Measurements from ENCODE around the gene KCMF1. TPM values are rescaled to one million over a fixed set of nuclear protein-coding genes. Genes with fewer than 3 reads are reported as not detected.

Gene KCMF1
- total RNA-seq, 1 donor from 2014 or later: 63.9 TPM

- DNase-seq (ENCODE audit: low spot score in 2 of 2, unreplicated experiment in 2 of 2): no peak
- Mint-ChIP-seq H3K27ac (no peak overlapping the region), H3K4me3 (no peak overlapping the region), H3K9me3 (peaks cover 19% of the 10 kb centered on the region), H3K27me3 (ENCODE audit: low read depth) (peaks cover 4% of the 10 kb centered on the region), H3K36me3 (no peaks in the 10 kb centered on the region), H3K4me1 (no peaks in the 10 kb centered on the region)
- no peak for TF ChIP-seq CTCF (IDR thresholded peaks at IDR 0.05; ENCODE audit: unreplicated experiment)
Observed at GRCh38 chr2:85077859-85078419, 107.0 kb downstream of the KCMF1 start.

- no peak for TF ChIP-seq CTCF (IDR thresholded peaks at IDR 0.05; ENCODE audit: unreplicated experiment)
- Mint-ChIP-seq H3K27ac (no peak overlapping the region), H3K27me3 (ENCODE audit: low read depth) (peaks cover 5% of the 10 kb centered on the region)
Observed at GRCh38 chr2:85078536-85078935, 107.6 kb downstream of the KCMF1 start.

GRCh38 chr2:85083092-85083491 is 112.1 kb downstream of the KCMF1 start:
- Mint-ChIP-seq H3K4me3 (no peak overlapping the region), H3K27ac (no peak overlapping the region), H3K4me1 (no peaks in the 10 kb centered on the region), H3K9me3 (peaks cover 21% of the 10 kb centered on the region), H3K27me3 (ENCODE audit: low read depth) (peaks cover 15% of the 10 kb centered on the region), H3K36me3 (no peaks in the 10 kb centered on the region)
- TF ChIP-seq CTCF (IDR thresholded peaks at IDR 0.05; ENCODE audit: unreplicated experiment): no peak
- DNase-seq (ENCODE audit: low spot score in 2 of 2, unreplicated experiment in 2 of 2): no peak

More at GRCh38 chr2:85078536-85078935, 107.6 kb downstream of the KCMF1 start:
- no peak overlapping the region for H3K4me3 Mint-ChIP-seq
- no peak for DNase-seq (ENCODE audit: low spot score in 2 of 2, unreplicated experiment in 2 of 2)
- H3K4me1 Mint-ChIP-seq: no peaks in the 10 kb centered on the region
- H3K9me3 Mint-ChIP-seq: peaks cover 21% of the 10 kb centered on the region
- H3K36me3 Mint-ChIP-seq: no peaks in the 10 kb centered on the region

GRCh38 chr2:85085563-85085962 is 114.6 kb downstream of the KCMF1 start:
- TF ChIP-seq CTCF (IDR thresholded peaks at IDR 0.05; ENCODE audit: unreplicated experiment): no peak
- peaks cover 21% of the 10 kb centered on the region for H3K9me3 Mint-ChIP-seq
- H3K36me3 Mint-ChIP-seq: no peaks in the 10 kb centered on the region
- DNase-seq (ENCODE audit: low spot score in 2 of 2, unreplicated experiment in 2 of 2): no peak
- no peak overlapping the region for H3K27ac Mint-ChIP-seq
- no peaks in the 10 kb centered on the region for H3K4me1 Mint-ChIP-seq
- peaks cover 15% of the 10 kb centered on the region for H3K27me3 Mint-ChIP-seq (ENCODE audit: low read depth)
- no peak overlapping the region for H3K4me3 Mint-ChIP-seq

GRCh38 chr2:85087541-85087940 is 116.6 kb downstream of the KCMF1 start:
- Mint-ChIP-seq H3K9me3 (peaks cover 13% of the 10 kb centered on the region), H3K4me1 (no peaks in the 10 kb centered on the region), H3K27me3 (ENCODE audit: low read depth) (peaks cover 15% of the 10 kb centered on the region), H3K27ac (no peak overlapping the region), H3K36me3 (no peaks in the 10 kb centered on the region), H3K4me3 (no peak overlapping the region)
- DNase-seq (ENCODE audit: low spot score in 2 of 2, unreplicated experiment in 2 of 2): no peak
- TF ChIP-seq CTCF (IDR thresholded peaks at IDR 0.05; ENCODE audit: unreplicated experiment): no peak

- no peak for DNase-seq (ENCODE audit: low spot score in 2 of 2, unreplicated experiment in 2 of 2)
- H3K9me3 Mint-ChIP-seq: peaks cover 8% of the 10 kb centered on the region
- H3K4me3 Mint-ChIP-seq: no peak overlapping the region
- H3K36me3 Mint-ChIP-seq: no peaks in the 10 kb centered on the region
- no peak overlapping the region for H3K27ac Mint-ChIP-seq
- no peak for TF ChIP-seq CTCF (IDR thresholded peaks at IDR 0.05; ENCODE audit: unreplicated experiment)
- H3K4me1 Mint-ChIP-seq: no peaks in the 10 kb centered on the region
- peaks cover 9% of the 10 kb centered on the region for H3K27me3 Mint-ChIP-seq (ENCODE audit: low read depth)
Observed at GRCh38 chr2:85088921-85089320, 118.0 kb downstream of the KCMF1 start.

All from mesothelial cell of epicardium (in vitro differentiated cells).